WTC11 (cell line): ENCODE results near the gene THSD7B. TPM values are rescaled to one million over a fixed set of nuclear protein-coding genes. Genes with fewer than 3 reads are reported as not detected.

Experiments used
- ATAC-seq: fragments of 200-7000 bp; cut with Tn5 transposase; 2 replicates; pipeline ENCODE4 v1.10.0; 2021; ENCODE audit warnings: mild to moderate bottlenecking, moderate library complexity
- CTCF ChIA-PET: fragments of 300-600 bp; sonication (Branson Sonifier 250); formaldehyde crosslinking; loops from one replicate; lab custom pipeline; 2021; ENCODE audit warnings: antibody characterized with exemption; lab: Charles Lee
- POLR2A ChIA-PET: fragments of 350-600 bp; sonication (Branson Sonifier 250); formaldehyde crosslinking; loops from one replicate; lab custom pipeline; 2021; ENCODE audit warnings: antibody characterized with exemption; lab: Charles Lee
- DNase-seq: peaks from one replicate; pipeline ENCODE4 v3.0.0; 2021; ENCODE audit warnings: low spot score
- H3K27ac Mint-ChIP-seq: 2 replicates; pipeline ENCODE4 v1.8.0; 2021; ENCODE audit warnings: mixed read lengths
- H3K27me3 Mint-ChIP-seq: 2 replicates; pipeline ENCODE4 v1.8.0; 2021; ENCODE audit warnings: low read depth, mild to moderate bottlenecking, moderate library complexity, mixed read lengths
- H3K36me3 Mint-ChIP-seq: 2 replicates; pipeline ENCODE4 v1.8.0; 2021; ENCODE audit warnings: mixed read lengths
- H3K4me1 Mint-ChIP-seq: 2 replicates; pipeline ENCODE4 v1.8.0; 2022; ENCODE audit warnings: mixed read lengths
- H3K4me3 Mint-ChIP-seq: 2 replicates; pipeline ENCODE4 v1.8.0; 2021; ENCODE audit warnings: mild to moderate bottlenecking, moderate library complexity, mixed read lengths
- H3K9me3 Mint-ChIP-seq: 2 replicates; pipeline ENCODE4 v1.8.0; 2021; ENCODE audit warnings: mixed read lengths
- JUN ChIP-seq: sonication (generic); formaldehyde crosslinking; IDR thresholded peaks from 2 replicates; pipeline ENCODE4 v1.8.0; 2023; ENCODE audit warnings: mild to moderate bottlenecking, missing genetic modification reagents
- NR3C1 ChIP-seq: sonication (generic); formaldehyde crosslinking; conservative IDR thresholded peaks from 2 replicates; pipeline ENCODE4 v1.8.1; 2023; ENCODE audit warnings: low read depth, mild to moderate bottlenecking, missing genetic modification reagents
- ZNF317 ChIP-seq: sonication (generic); formaldehyde crosslinking; IDR thresholded peaks from 2 replicates; pipeline ENCODE4 v1.8.1; 2023; ENCODE audit warnings: low read depth, mild to moderate bottlenecking, moderate library complexity, missing genetic modification reagents, borderline replicate concordance
- total RNA-seq: library from RNA; stranded (reverse); gene quantifications from 3 replicates; pipeline ENCODE4 v1.2.3, GENCODE V29; 2021
- TF ChIP-seq, protein P1 (sequence below): sonication (generic); formaldehyde crosslinking; IDR thresholded peaks from 2 replicates; pipeline ENCODE4 v1.8.0; 2023; ENCODE audit warnings: missing genetic modification reagents
- TF ChIP-seq, protein P2 (sequence below): fragments of 250-450 bp; sonication (Bioruptor Pico); IDR thresholded peaks from 2 replicates; pipeline ENCODE4 v2.1.2; 2022; ENCODE audit warnings: mild to moderate bottlenecking, moderate library complexity
- TF ChIP-seq, protein P3 (sequence below): sonication (generic); formaldehyde crosslinking; IDR thresholded peaks from 2 replicates; pipeline ENCODE4 v1.8.1; 2022; ENCODE audit warnings: low read depth, missing genetic modification reagents, borderline replicate concordance
- TF ChIP-seq, protein P4 (sequence below): fragments of 250-450 bp; sonication (Bioruptor Pico); IDR thresholded peaks from 2 replicates; pipeline ENCODE4 v1.9.0; 2021; ENCODE audit warnings: mild to moderate bottlenecking
- TF ChIP-seq, protein P5 (sequence below): sonication (generic); formaldehyde crosslinking; conservative IDR thresholded peaks from 2 replicates; pipeline ENCODE4 v1.8.1; 2023; ENCODE audit warnings: mild to moderate bottlenecking, low read depth, missing genetic modification reagents, moderate library complexity
- TF ChIP-seq, protein P6 (sequence below): sonication (generic); formaldehyde crosslinking; IDR thresholded peaks from 2 replicates; pipeline ENCODE4 v1.8.1; 2022; ENCODE audit warnings: low read depth, mild to moderate bottlenecking, moderate library complexity, missing genetic modification reagents, borderline replicate concordance
- TF ChIP-seq, protein P7 (sequence below): sonication (generic); formaldehyde crosslinking; IDR thresholded peaks from 2 replicates; pipeline ENCODE4 v1.8.0; 2022; ENCODE audit warnings: mild to moderate bottlenecking, missing genetic modification reagents

Gene THSD7B
- total RNA-seq, 1 experiment from 2014 or later: 2.9 TPM

DNA sequence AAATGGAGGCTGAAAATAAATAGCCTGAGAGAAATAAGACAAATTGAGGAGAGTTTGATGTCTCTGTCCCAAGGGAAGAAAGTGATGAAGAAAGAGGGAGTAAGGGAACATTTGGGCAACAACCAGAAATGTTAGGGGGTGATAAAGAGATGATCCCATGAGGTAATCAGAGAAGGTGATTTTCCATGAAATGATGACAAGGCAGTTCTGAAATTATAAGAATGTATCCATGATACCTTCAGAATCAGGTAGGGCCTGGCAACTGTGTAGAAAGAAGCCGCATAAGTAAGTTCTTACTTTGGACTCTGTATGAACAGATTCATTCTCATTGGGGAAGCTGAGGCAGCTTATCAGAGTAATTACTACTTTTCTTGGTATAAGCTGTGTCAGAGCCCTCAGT, 106.1 kb downstream of the THSD7B start:
- H3K9me3 Mint-ChIP-seq: no peaks in the 10 kb centered on the region
- CTCF ChIA-PET: no interaction called here
- peaks cover 5% of the 10 kb centered on the region; the same call in 1 of the 2 replicates for H3K4me1 Mint-ChIP-seq
- POLR2A ChIA-PET: no interaction called here
- no peak for DNase-seq
- H3K36me3 Mint-ChIP-seq: no peaks in the 10 kb centered on the region
- no peak overlapping the region for H3K27ac Mint-ChIP-seq
- TF ChIP-seq, protein P1, sequence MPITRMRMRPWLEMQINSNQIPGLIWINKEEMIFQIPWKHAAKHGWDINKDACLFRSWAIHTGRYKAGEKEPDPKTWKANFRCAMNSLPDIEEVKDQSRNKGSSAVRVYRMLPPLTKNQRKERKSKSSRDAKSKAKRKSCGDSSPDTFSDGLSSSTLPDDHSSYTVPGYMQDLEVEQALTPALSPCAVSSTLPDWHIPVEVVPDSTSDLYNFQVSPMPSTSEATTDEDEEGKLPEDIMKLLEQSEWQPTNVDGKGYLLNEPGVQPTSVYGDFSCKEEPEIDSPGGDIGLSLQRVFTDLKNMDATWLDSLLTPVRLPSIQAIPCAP: no peak
- no peak for TF ChIP-seq JUN (CRISPR knock-in tag)
- TF ChIP-seq, protein P2, sequence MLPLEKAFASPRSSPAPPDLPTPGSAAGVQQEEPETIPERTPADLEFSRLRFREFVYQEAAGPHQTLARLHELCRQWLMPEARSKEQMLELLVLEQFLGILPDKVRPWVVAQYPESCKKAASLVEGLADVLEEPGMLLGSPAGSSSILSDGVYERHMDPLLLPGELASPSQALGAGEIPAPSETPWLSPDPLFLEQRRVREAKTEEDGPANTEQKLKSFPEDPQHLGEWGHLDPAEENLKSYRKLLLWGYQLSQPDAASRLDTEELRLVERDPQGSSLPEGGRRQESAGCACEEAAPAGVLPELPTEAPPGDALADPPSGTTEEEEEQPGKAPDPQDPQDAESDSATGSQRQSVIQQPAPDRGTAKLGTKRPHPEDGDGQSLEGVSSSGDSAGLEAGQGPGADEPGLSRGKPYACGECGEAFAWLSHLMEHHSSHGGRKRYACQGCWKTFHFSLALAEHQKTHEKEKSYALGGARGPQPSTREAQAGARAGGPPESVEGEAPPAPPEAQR (CRISPR knock-in tag): no peak
- ATAC-seq: no peak
- no peak overlapping the region for H3K4me3 Mint-ChIP-seq
- no peaks in the 10 kb centered on the region for H3K27me3 Mint-ChIP-seq

DNA sequence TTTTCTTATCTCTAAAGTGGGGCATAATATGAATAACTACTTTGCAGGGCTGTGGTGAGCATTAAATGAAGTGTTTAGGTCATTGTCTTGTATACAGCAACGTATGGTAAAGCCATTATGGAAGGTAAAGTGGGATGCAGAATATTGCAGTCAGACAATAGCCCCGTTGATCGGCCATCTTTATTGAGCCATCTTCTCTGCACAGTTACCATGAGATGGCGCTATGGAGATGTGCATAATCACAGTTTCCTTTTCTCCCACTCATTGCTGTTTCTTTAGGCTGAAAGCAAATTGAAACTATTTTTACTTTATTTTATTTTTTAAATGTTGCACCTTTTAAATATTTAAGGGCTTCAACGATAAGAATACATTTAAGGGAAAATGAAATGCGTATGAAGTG, 108.9 kb downstream of the THSD7B start:
- Mint-ChIP-seq H3K36me3 (no peaks in the 10 kb centered on the region), H3K27ac (no peak overlapping the region), H3K4me3 (no peak overlapping the region), H3K27me3 (no peaks in the 10 kb centered on the region), H3K4me1 (peaks cover 5% of the 10 kb centered on the region; the same call in 1 of the 2 replicates), H3K9me3 (peaks cover 2% of the 10 kb centered on the region)
- TF ChIP-seq NR3C1 (CRISPR knock-in tag) (no peak), ZNF317 (no peak)
- TF ChIP-seq, protein P3, sequence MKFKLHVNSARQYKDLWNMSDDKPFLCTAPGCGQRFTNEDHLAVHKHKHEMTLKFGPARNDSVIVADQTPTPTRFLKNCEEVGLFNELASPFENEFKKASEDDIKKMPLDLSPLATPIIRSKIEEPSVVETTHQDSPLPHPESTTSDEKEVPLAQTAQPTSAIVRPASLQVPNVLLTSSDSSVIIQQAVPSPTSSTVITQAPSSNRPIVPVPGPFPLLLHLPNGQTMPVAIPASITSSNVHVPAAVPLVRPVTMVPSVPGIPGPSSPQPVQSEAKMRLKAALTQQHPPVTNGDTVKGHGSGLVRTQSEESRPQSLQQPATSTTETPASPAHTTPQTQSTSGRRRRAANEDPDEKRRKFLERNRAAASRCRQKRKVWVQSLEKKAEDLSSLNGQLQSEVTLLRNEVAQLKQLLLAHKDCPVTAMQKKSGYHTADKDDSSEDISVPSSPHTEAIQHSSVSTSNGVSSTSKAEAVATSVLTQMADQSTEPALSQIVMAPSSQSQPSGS (CRISPR knock-in tag): no peak
- TF ChIP-seq, protein P4, sequence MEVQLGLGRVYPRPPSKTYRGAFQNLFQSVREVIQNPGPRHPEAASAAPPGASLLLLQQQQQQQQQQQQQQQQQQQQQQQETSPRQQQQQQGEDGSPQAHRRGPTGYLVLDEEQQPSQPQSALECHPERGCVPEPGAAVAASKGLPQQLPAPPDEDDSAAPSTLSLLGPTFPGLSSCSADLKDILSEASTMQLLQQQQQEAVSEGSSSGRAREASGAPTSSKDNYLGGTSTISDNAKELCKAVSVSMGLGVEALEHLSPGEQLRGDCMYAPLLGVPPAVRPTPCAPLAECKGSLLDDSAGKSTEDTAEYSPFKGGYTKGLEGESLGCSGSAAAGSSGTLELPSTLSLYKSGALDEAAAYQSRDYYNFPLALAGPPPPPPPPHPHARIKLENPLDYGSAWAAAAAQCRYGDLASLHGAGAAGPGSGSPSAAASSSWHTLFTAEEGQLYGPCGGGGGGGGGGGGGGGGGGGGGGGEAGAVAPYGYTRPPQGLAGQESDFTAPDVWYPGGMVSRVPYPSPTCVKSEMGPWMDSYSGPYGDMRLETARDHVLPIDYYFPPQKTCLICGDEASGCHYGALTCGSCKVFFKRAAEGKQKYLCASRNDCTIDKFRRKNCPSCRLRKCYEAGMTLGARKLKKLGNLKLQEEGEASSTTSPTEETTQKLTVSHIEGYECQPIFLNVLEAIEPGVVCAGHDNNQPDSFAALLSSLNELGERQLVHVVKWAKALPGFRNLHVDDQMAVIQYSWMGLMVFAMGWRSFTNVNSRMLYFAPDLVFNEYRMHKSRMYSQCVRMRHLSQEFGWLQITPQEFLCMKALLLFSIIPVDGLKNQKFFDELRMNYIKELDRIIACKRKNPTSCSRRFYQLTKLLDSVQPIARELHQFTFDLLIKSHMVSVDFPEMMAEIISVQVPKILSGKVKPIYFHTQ: no peak
- TF ChIP-seq, protein P5, sequence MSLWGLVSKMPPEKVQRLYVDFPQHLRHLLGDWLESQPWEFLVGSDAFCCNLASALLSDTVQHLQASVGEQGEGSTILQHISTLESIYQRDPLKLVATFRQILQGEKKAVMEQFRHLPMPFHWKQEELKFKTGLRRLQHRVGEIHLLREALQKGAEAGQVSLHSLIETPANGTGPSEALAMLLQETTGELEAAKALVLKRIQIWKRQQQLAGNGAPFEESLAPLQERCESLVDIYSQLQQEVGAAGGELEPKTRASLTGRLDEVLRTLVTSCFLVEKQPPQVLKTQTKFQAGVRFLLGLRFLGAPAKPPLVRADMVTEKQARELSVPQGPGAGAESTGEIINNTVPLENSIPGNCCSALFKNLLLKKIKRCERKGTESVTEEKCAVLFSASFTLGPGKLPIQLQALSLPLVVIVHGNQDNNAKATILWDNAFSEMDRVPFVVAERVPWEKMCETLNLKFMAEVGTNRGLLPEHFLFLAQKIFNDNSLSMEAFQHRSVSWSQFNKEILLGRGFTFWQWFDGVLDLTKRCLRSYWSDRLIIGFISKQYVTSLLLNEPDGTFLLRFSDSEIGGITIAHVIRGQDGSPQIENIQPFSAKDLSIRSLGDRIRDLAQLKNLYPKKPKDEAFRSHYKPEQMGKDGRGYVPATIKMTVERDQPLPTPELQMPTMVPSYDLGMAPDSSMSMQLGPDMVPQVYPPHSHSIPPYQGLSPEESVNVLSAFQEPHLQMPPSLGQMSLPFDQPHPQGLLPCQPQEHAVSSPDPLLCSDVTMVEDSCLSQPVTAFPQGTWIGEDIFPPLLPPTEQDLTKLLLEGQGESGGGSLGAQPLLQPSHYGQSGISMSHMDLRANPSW (CRISPR knock-in tag): no peak
- TF ChIP-seq, protein P6, sequence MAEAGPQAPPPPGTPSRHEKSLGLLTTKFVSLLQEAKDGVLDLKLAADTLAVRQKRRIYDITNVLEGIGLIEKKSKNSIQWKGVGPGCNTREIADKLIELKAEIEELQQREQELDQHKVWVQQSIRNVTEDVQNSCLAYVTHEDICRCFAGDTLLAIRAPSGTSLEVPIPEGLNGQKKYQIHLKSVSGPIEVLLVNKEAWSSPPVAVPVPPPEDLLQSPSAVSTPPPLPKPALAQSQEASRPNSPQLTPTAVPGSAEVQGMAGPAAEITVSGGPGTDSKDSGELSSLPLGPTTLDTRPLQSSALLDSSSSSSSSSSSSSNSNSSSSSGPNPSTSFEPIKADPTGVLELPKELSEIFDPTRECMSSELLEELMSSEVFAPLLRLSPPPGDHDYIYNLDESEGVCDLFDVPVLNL (CRISPR knock-in tag): no peak
- TF ChIP-seq, protein P7, sequence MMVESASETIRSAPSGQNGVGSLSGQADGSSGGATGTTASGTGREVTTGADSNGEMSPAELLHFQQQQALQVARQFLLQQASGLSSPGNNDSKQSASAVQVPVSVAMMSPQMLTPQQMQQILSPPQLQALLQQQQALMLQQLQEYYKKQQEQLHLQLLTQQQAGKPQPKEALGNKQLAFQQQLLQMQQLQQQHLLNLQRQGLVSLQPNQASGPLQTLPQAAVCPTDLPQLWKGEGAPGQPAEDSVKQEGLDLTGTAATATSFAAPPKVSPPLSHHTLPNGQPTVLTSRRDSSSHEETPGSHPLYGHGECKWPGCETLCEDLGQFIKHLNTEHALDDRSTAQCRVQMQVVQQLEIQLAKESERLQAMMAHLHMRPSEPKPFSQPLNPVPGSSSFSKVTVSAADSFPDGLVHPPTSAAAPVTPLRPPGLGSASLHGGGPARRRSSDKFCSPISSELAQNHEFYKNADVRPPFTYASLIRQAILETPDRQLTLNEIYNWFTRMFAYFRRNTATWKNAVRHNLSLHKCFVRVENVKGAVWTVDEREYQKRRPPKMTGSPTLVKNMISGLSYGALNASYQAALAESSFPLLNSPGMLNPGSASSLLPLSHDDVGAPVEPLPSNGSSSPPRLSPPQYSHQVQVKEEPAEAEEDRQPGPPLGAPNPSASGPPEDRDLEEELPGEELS (CRISPR knock-in tag): no peak
- CTCF ChIA-PET: no interaction called here
- POLR2A ChIA-PET: no interaction called here
- no peak for DNase-seq
- peak; percentile 71 for ATAC-seq
